GM20000 (cell line): ENCODE results near the gene CCL14.
"Not testable (repeated sequence)": the region's sequence is repeated elsewhere in the genome, so short reads cannot be mapped to it uniquely, and the experiment has no call there.

Experiments used
- DNase-seq: peaks from one replicate; pipeline ENCODE4 v3.0.0; 2012; ENCODE audit warnings: low spot score
- TF ChIP-seq, protein P1 (sequence below): IDR thresholded peaks from 2 replicates; pipeline ENCODE4 v1.5.1; 2012; ENCODE audit warnings: mild to moderate bottlenecking, control low read depth; ENCODE audit errors: extremely low read depth, missing control alignments

The CCL14 gene

DNA sequence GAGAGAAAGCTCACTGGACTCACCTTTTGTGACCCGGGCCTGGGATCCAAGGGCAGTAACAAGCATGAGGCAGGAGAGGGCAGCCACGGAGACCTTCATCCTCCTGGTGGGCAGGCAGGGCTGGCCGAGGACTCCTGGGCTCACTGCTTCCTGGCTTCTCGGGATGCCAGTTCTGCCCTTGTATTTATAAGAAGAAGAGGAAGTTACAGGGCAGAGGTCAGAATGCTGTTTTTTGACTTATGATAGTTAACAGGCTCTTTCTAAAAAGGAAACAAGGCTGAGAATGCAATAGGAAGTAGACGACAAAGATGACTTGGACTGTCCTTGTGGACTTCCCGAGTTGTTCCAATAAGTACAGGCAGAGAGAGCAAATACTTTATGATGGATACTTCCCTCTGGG lies 31.3 kb upstream of the CCL14 start, which contains the start of gene CCL23:
Gene CCL23 (minus strand): TSS at position 174 of the 400 bp plus-strand sequence. CDS start 75 bp downstream, at position 99.
- TF ChIP-seq, protein P1, sequence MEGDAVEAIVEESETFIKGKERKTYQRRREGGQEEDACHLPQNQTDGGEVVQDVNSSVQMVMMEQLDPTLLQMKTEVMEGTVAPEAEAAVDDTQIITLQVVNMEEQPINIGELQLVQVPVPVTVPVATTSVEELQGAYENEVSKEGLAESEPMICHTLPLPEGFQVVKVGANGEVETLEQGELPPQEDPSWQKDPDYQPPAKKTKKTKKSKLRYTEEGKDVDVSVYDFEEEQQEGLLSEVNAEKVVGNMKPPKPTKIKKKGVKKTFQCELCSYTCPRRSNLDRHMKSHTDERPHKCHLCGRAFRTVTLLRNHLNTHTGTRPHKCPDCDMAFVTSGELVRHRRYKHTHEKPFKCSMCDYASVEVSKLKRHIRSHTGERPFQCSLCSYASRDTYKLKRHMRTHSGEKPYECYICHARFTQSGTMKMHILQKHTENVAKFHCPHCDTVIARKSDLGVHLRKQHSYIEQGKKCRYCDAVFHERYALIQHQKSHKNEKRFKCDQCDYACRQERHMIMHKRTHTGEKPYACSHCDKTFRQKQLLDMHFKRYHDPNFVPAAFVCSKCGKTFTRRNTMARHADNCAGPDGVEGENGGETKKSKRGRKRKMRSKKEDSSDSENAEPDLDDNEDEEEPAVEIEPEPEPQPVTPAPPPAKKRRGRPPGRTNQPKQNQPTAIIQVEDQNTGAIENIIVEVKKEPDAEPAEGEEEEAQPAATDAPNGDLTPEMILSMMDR, result no peak
- no peak for DNase-seq

DNA sequence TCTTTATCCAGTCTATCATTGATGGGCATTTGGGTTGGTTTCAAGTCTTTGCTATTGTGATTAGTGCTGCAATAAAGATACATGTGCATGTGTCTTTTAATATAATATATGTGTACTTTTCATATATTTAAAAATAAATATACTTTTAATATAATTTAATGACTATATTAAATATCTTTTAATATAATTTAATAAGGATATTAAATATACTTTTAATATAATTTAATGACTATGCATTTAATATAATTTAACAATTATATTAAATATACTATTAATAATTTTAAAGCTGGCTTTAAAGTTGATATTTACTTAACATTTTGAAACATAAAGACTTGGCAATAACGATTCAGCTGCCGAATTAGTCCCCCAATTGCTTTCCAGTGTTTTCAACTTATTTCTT lies 30.0 kb upstream of the CCL14 start:
- TF ChIP-seq, protein P1, result no peak
- no peak for DNase-seq

DNA sequence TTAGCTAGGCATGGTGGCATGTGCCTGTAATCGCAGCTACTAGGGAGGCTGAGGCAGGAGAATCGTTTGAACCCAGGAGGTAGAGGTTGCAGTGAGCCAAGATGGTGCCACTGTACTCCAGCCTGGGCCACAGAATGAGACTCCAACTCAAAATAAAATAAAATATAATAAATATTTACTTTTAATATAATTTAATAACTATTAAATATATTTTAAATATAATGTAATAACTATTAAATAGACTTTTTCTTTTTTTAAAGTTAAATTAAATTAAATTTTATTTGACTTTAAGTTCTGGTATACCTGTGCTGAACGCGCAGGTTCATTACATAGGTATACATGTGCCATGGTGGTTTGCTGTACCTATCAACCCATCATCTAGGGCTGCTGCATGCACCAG lies 29.4 kb upstream of the CCL14 start:
- DNase-seq, result not testable (repeated sequence)

DNA sequence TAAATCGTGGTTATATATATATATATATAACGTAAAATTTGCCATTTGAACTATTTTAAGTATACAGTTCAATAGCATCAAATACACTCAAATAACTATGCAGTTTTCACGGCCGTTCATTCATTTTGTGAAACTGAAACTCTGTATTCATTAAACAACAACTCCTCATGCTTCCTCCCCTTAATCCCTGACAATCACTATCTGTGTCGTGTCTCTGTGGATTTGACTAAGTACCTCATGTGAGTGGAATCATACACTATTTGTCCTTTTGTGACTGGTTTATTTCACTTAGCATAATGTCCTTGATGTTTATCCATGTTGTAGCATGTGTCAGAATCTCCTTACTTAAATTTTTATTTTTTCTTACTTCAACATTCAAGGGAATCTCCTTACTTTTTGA lies 28.4 kb upstream of the CCL14 start:
- TF ChIP-seq, protein P1, result no peak
- no peak for DNase-seq

DNA sequence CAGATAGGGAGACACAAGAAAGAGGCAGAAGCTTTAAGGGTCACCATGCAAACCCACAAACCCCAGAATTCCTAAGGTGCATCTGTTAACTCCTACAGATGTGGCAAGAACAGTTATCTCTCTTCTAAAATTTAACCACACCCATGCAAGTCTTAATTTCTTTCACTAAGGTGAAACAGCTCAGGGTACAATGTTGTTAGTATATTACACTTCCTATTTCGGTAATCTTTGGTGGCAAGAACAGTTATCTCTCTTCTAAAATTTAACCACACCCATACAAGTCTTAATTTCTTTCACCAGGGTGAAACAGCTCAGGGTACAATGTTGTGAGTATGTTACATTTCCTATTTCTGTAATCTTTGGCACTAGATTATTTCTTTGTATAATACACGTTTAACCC lies 24.7 kb upstream of the CCL14 start:
- TF ChIP-seq, protein P1, result no peak
- no peak for DNase-seq

DNA sequence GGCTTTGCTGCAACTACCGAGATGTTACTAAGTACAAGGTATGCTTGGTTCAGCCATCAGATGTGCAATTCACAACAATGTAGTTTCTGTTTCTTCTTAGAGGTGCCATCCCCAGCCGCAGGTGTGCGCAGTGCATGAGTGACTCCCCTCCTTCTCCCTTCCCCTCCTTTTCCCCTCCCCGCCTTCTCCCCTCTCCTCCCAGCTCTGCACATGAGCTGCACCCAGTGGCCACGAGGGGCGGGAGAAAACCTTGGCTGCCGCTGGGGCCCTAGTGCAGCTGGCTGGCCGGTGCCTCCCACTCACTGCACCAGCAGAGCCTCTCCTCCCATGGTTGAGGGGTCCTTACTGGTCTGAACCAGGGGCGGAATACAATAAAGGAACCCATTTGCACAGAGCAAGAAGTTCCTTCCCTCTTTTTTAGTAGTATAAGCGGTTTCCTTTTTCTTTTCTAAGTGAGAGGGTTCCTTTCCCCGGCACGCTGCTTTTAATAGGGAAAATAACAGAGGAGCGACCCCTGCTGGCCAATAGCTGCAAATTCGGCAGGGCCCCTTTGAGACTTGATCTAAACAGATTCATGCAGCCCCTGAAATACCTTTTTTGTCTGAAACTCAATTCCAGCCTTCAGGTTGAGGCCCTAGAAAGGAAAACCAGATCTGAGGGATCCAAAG lies 22.6 kb upstream of the CCL14 start:
- TF ChIP-seq, protein P1, result peak; percentile 32
- DNase-seq, result no peak

DNA sequence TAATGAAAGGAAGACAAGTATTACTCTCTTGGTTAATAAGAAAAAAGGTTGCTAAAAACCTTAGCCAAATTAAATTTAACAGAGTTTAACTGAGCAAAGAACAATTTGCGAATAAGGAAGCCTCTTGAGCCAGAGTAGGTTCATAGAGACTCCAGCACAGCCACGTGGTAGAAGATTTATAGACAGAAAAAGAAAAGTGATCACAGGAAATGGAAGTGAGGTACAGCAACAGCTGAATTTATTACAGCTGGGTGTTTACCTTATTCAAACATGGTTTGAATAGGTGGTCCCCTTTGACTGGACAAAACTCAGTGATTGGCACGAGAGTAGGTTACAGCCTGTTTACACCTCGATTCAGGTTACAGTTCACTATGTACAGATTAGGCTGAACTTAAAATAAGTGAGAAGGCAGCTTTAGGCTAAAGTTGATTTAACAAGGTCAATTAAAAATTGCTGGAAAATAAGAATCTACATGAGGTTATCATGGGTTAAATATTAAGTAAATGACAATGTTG lies 18.1 kb upstream of the CCL14 start:
- DNase-seq, result no peak
- TF ChIP-seq, protein P1, result no peak

DNA sequence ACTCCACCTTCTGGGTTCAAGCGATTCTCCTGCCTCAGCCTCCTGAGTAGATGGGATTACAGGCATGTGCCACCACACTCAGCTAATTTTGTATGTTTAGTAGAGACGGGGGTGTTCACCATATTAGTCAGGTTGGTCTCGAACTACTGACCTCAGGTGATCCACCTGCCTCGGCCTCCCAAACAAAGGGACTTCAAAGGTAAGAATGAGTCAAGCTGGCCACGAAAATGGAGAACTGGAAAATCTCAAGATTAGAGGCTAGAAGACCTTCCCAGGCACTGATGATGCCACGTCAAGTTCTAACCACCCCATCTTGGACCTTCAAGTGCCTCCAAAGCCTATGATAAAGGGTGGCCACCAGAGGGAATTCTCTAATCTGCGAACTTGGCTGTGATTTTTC lies 16.1 kb upstream of the CCL14 start:
- TF ChIP-seq, protein P1, result no peak
- DNase-seq, result no peak
